H1 (cell line): ENCODE data around the gene DNAJB5. TPM values are rescaled to one million over a fixed set of nuclear protein-coding genes. Genes with fewer than 3 reads are reported as not detected.

Experiments used
- CTCF ChIA-PET: fragments of 300-600 bp; sonication (Branson Sonifier 250); formaldehyde crosslinking; loops from one replicate; lab custom pipeline; 2021; ENCODE audit not compliant: partially characterized antibody; lab: Charles Lee
- POLR2A ChIA-PET: fragments of 300-600 bp; sonication (Branson Sonifier 250); formaldehyde crosslinking; loops from one replicate; lab custom pipeline; 2021; ENCODE audit warnings: inconsistent platforms; ENCODE audit not compliant: partially characterized antibody; lab: Charles Lee
- DNase-seq, 2 experiments: peaks; one replicate each; pipeline versions ENCODE4 v3.0.0 to v3.0.0-alpha.2; 2010 to 2022; ENCODE audit warnings: low spot score in 2 of 2, low read depth in 1 of 2, mixed read lengths in 1 of 2
- FAIRE-seq: peaks from 2 replicates; lab custom pipeline; 2011; peaks lifted over from hg19 to GRCh38; lab: Jason Lieb, UNC
- H2AFZ ChIP-seq: 2 replicates; pipeline ENCODE4 v1.8.1; 2012; ENCODE audit warnings: low read length, inconsistent platforms
- H2AK5ac ChIP-seq: 2 replicates; pipeline ENCODE4 v1.6.1; 2013; ENCODE audit warnings: low read depth, low read length
- H2BK120ac ChIP-seq: replicated peaks from 2 replicates; pipeline ENCODE3; 2013; ENCODE audit warnings: low read depth, low read length, inconsistent platforms
- H2BK12ac ChIP-seq: 2 replicates; pipeline ENCODE4 v1.6.1; 2013; ENCODE audit warnings: low read depth, low read length
- H2BK15ac ChIP-seq: 2 replicates; pipeline ENCODE4 v1.6.1; 2013; ENCODE audit warnings: low read length
- H2BK20ac ChIP-seq: 2 replicates; pipeline ENCODE4 v1.6.1; 2013; ENCODE audit warnings: low read length
- H2BK5ac ChIP-seq: 2 replicates; pipeline ENCODE4 v1.6.1; 2013; ENCODE audit warnings: low read depth, low read length
- H3K14ac ChIP-seq: 2 replicates; pipeline ENCODE4 v1.6.1; 2013; ENCODE audit warnings: inconsistent platforms; ENCODE audit not compliant: insufficient read length
- H3K18ac ChIP-seq: 2 replicates; pipeline ENCODE4 v1.6.1; 2013; ENCODE audit warnings: low read length; ENCODE audit errors: extremely low read depth
- H3K23ac ChIP-seq: 2 replicates; pipeline ENCODE4 v1.6.1; 2013; ENCODE audit warnings: inconsistent platforms; ENCODE audit not compliant: insufficient read length
- H3K23me2 ChIP-seq: 2 replicates; pipeline ENCODE4 v1.6.1; 2013; ENCODE audit warnings: low read depth, low read length
- H3K27ac ChIP-seq: 2 replicates; pipeline ENCODE4 v1.6.1; 2011; ENCODE audit warnings: low read depth, low read length, inconsistent platforms
- H3K27me3 ChIP-seq, 4 experiments: replicated peaks in 1 of 4; 1 replicate in 1 of 4; 2 replicates in 3 of 4; pipeline versions ENCODE4 v1.6.1 to v1.8.1; 2011 to 2013; ENCODE audit warnings: low read length in 3 of 4, mild to moderate bottlenecking in 3 of 4, inconsistent platforms in 2 of 4, mixed read lengths in 2 of 4, moderate library complexity in 1 of 4; ENCODE audit not compliant: control insufficient read depth in 3 of 4, insufficient read depth in 3 of 4; ENCODE audit errors: extremely low read depth in 1 of 4
- H3K36me3 ChIP-seq, 4 experiments: 2 replicates each; pipeline versions ENCODE4 v1.6.1 to v1.8.1; 2011 to 2013; ENCODE audit warnings: mild to moderate bottlenecking in 4 of 4, low read length in 3 of 4, moderate library complexity in 2 of 4, control low read depth in 1 of 4, inconsistent platforms in 1 of 4; ENCODE audit not compliant: insufficient read depth in 4 of 4, control insufficient read depth in 2 of 4
- H3K4ac ChIP-seq: replicated peaks from 2 replicates; pipeline ENCODE3; 2013; ENCODE audit warnings: low read length, low read depth, mixed read lengths, inconsistent platforms; ENCODE audit not compliant: insufficient read length
- H3K4me1 ChIP-seq, 4 experiments: replicated peaks in 1 of 4; 1 replicate in 1 of 4; 2 replicates in 3 of 4; pipeline versions ENCODE4 v1.6.1 to v1.8.1; 2011 to 2013; ENCODE audit warnings: low read length in 3 of 4, inconsistent platforms in 2 of 4, mixed read lengths in 1 of 4; ENCODE audit not compliant: insufficient read depth in 4 of 4, control insufficient read depth in 3 of 4
- H3K4me2 ChIP-seq, 2 experiments: 2 replicates each; pipeline versions ENCODE4 v1.6.1 to v1.8.1; 2011 to 2013; ENCODE audit warnings: low read depth in 2 of 2, low read length in 2 of 2, control low read depth in 1 of 2, inconsistent platforms in 1 of 2, mild to moderate bottlenecking in 1 of 2; ENCODE audit not compliant: insufficient read depth in 1 of 2
- H3K4me3 ChIP-seq, 4 experiments: fragments of 200-600, 300-600 bp in 1 of 4; sonication (generic), shearing (Covaris generic), sonication (Bioruptor Twin) in 1 of 4; 2 replicates each; pipeline versions ENCODE4 v1.5.1 to v1.8.1; 2011 to 2016; ENCODE audit warnings: low read length in 4 of 4, low read depth in 3 of 4, control low read depth in 2 of 4, inconsistent platforms in 2 of 4, mild to moderate bottlenecking in 2 of 4, mixed read lengths in 1 of 4, moderate library complexity in 1 of 4; ENCODE audit not compliant: insufficient read depth in 2 of 4; ENCODE audit errors: extremely low read depth in 1 of 4
- H3K56ac ChIP-seq: replicated peaks from 2 replicates; pipeline ENCODE3; 2013; ENCODE audit warnings: low read depth, mild to moderate bottlenecking, mixed read lengths, low read length, inconsistent platforms; ENCODE audit not compliant: insufficient read length
- H3K79me1 ChIP-seq: 2 replicates; pipeline ENCODE4 v1.6.1; 2013; ENCODE audit warnings: low read depth, low read length, control low read depth
- H3K79me2 ChIP-seq, 2 experiments: 2 replicates each; pipeline versions ENCODE4 v1.6.1 to v1.8.1; 2012 to 2013; ENCODE audit warnings: low read length in 2 of 2, mild to moderate bottlenecking in 2 of 2, inconsistent platforms in 1 of 2; ENCODE audit not compliant: insufficient read depth in 2 of 2, control insufficient read depth in 1 of 2
- H3K9ac ChIP-seq, 4 experiments: replicated peaks in 1 of 4; 1 replicate in 1 of 4; 2 replicates in 3 of 4; pipeline versions ENCODE4 v1.6.1 to v1.8.1; 2011 to 2013; ENCODE audit warnings: low read depth in 3 of 4, low read length in 3 of 4, control low read depth in 2 of 4, mild to moderate bottlenecking in 2 of 4, moderate library complexity in 2 of 4, inconsistent platforms in 1 of 4; ENCODE audit errors: extremely low read depth in 1 of 4
- H3K9me3 ChIP-seq, 2 experiments: 2 replicates each; pipeline versions ENCODE4 v1.6.1 to v1.8.1; 2012 to 2013; ENCODE audit warnings: mild to moderate bottlenecking in 2 of 2, moderate library complexity in 2 of 2, control low read depth in 1 of 2, inconsistent platforms in 1 of 2, low read depth in 1 of 2, low read length in 1 of 2, mixed read lengths in 1 of 2; ENCODE audit not compliant: insufficient read depth in 2 of 2
- H4K20me1 ChIP-seq, 2 experiments: replicated peaks in 1 of 2; 2 replicates each; pipeline versions ENCODE3 to v1.8.1; 2011 to 2013; ENCODE audit warnings: inconsistent platforms in 2 of 2, low read length in 2 of 2, mild to moderate bottlenecking in 1 of 2; ENCODE audit not compliant: insufficient read depth in 2 of 2, control insufficient read depth in 1 of 2
- H4K5ac ChIP-seq: 2 replicates; pipeline ENCODE4 v1.6.1; 2013; ENCODE audit warnings: low read length, low read depth, mixed read lengths, inconsistent platforms; ENCODE audit not compliant: insufficient read length
- H4K8ac ChIP-seq: 2 replicates; pipeline ENCODE4 v1.8.0; 2013; ENCODE audit warnings: mild to moderate bottlenecking, moderate library complexity, low read length, inconsistent platforms; ENCODE audit not compliant: insufficient read depth; ENCODE audit errors: extremely low read depth
- H4K91ac ChIP-seq: replicated peaks from 2 replicates; pipeline ENCODE3; 2013; ENCODE audit warnings: low read length, mixed read lengths, inconsistent platforms; ENCODE audit not compliant: insufficient read length
- BCL11A ChIP-seq, 2 experiments: IDR thresholded peaks; one replicate each; pipeline ENCODE4 v1.6.1; 2011; ENCODE audit warnings: low read depth in 2 of 2, low read length in 2 of 2, mild to moderate bottlenecking in 2 of 2
- CHD2 ChIP-seq: IDR thresholded peaks from 2 replicates; pipeline ENCODE4 v1.6.1; 2012; ENCODE audit warnings: low read length, improper control_type of control experiment
- KDM4A ChIP-seq: IDR thresholded peaks from one replicate; pipeline ENCODE4 v1.7.1; 2012; ENCODE audit warnings: low read depth, mild to moderate bottlenecking, moderate library complexity, low read length, inconsistent platforms; ENCODE audit not compliant: severe bottlenecking
- POLR2A ChIP-seq, 2 experiments: IDR thresholded peaks; 1 replicate in 1 of 2; 2 replicates in 1 of 2; pipeline ENCODE4 v1.6.1; 2011; ENCODE audit warnings: low read depth in 2 of 2, low read length in 2 of 2, mild to moderate bottlenecking in 2 of 2; ENCODE audit errors: control extremely low read depth in 1 of 2
- RBBP5 ChIP-seq: IDR thresholded peaks from 2 replicates; pipeline ENCODE4 v1.7.1; 2012; ENCODE audit warnings: low read depth, mild to moderate bottlenecking, inconsistent platforms, low read length, moderate library complexity, borderline replicate concordance
- RFX5 ChIP-seq: IDR thresholded peaks from 2 replicates; pipeline ENCODE4 v1.6.1; 2011; ENCODE audit warnings: low read depth, low read length, improper control_type of control experiment, borderline replicate concordance
- SIN3A ChIP-seq, 2 experiments: IDR thresholded peaks in 1 of 2; conservative IDR thresholded peaks in 1 of 2; 2 replicates each; pipeline ENCODE4 v1.6.1; 2011 to 2012; ENCODE audit warnings: low read length in 2 of 2, improper control_type of control experiment in 1 of 2, low read depth in 1 of 2, mild to moderate bottlenecking in 1 of 2
- SP2 ChIP-seq: IDR thresholded peaks from 2 replicates; pipeline ENCODE4 v1.6.1; 2012; ENCODE audit warnings: mild to moderate bottlenecking, low read length, inconsistent platforms
- SRF ChIP-seq: IDR thresholded peaks from 2 replicates; pipeline ENCODE4 v1.6.1; 2011; ENCODE audit warnings: mild to moderate bottlenecking, low read depth, low read length, moderate library complexity
- SUZ12 ChIP-seq: fragments of 200-600 bp; sonication (generic); IDR thresholded peaks from 2 replicates; pipeline ENCODE4 v1.6.1; 2012; ENCODE audit warnings: mild to moderate bottlenecking, inconsistent platforms, low read length, moderate library complexity, mixed read lengths
- TEAD4 ChIP-seq: IDR thresholded peaks from 2 replicates; pipeline ENCODE4 v1.6.1; 2012; ENCODE audit warnings: low read depth, low read length, inconsistent platforms, mixed read lengths
- WGBS, 2 experiments: shearing (Covaris generic) in 1 of 2; methylation state at CpG; one replicate each; pipeline versions ENCODE4 v1.1.6 to v1.1.7; 2013 to 2015; ENCODE audit warnings: low lambda C conversion rate in 2 of 2, mixed read lengths in 2 of 2, inconsistent platforms in 1 of 2, low coverage in 1 of 2, missing lambda C conversion rate in 1 of 2; ENCODE audit not compliant: insufficient replicate concordance in 2 of 2, insufficient coverage in 1 of 2, insufficient read length in 1 of 2; ENCODE audit errors: extremely low coverage in 1 of 2, missing lambda C conversion rate in 1 of 2; 5-methylcytosine and 5-hydroxymethylcytosine counted together
- polyA plus RNA-seq, 7 experiments: library from polyadenylated mRNA; depleted of rRNA in 3 of 7; stranded (reverse) in 5 of 7; unstranded in 2 of 7; fragments of >200 nt in 5 of 7; fragments of 200-250 nt in 2 of 7; gene quantifications; 1 replicate in 5 of 7; 2 replicates in 1 of 7; 4 replicates in 1 of 7; pipeline versions ENCODE4 v1.2.1 to v1.2.3, GENCODE V29; 2011 to 2013; ENCODE audit warnings: missing spikeins in 2 of 7, mixed read lengths in 2 of 7
- total RNA-seq: library from RNA; stranded (reverse); fragmentation: NEBNext Ultra II Directional; extraction: Animal tissue kit (Norgen Biotek cat#: 25700); gene quantifications from 2 replicates; pipeline ENCODE4 v1.2.1, GENCODE V29; 2021
- TF ChIP-seq, protein P1 (sequence below): IDR thresholded peaks from 2 replicates; pipeline ENCODE4 v1.6.1; 2011; ENCODE audit warnings: low read depth, mild to moderate bottlenecking, low read length; ENCODE audit not compliant: insufficient read depth

DNAJB5 gene
- total and polyA plus RNA-seq, 2 of the 8 experiments (the other 6 are each of a cell fraction or from before 2014, with no cell fraction given): 25.0 to 34.1 TPM

DNA sequence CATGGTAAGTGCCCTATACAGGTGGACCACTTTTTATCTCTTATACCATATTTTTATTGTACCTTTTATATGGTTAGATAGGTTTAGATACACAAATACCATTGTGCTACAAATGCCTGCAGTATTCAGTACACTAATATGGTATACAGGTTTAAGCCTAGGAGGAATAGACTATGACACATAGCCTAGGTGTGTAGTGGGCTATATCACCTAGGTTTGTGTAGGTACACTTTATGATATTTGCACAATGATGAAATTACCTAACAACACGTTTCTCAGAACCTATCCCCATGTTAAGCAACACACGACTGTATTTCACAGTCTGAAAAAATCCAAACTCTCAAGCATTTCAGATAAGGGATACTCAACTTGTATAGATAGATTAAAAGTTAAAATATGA is 41.1 kb upstream of the DNAJB5 start:
- 94% methylated on average over 2 of the region's 2 CpGs; no CpG with 5 or more reads in 1 of the 2 experiments for WGBS, 2 experiments
- Histone ChIP-seq H3K27me3 (no peaks in the 10 kb centered on the region; a peak in 1 of 7 replicates), H2AFZ (no peak overlapping the region), H3K79me2 (no peaks in the 10 kb centered on the region), H3K36me3 (no peaks in the 10 kb centered on the region), H3K56ac (no peak overlapping the region), H3K9ac (no peak overlapping the region), H2BK15ac (no peak overlapping the region), H3K4me1 (no peaks in the 10 kb centered on the region), H3K79me1 (no peaks in the 10 kb centered on the region), H4K20me1 (no peaks in the 10 kb centered on the region), H3K4ac (no peak overlapping the region), H4K91ac (no peak overlapping the region), H4K5ac (no peak overlapping the region), H3K4me2 (no peak overlapping the region), H3K27ac (no peak overlapping the region), H2BK20ac (no peak overlapping the region), H2BK12ac (no peak overlapping the region), H3K23ac (no peak overlapping the region), H2BK5ac (no peak overlapping the region), H2BK120ac (no peak overlapping the region), H3K14ac (no peak overlapping the region), H4K8ac (no peak overlapping the region), H3K9me3 (no peaks in the 10 kb centered on the region), H2AK5ac (no peak overlapping the region), H3K23me2 (no peaks in the 10 kb centered on the region), H3K18ac (no peak overlapping the region), H3K4me3 (no peak overlapping the region)
- CTCF ChIA-PET: interaction anchor here (3.1 kb wide), 1 partner anchor 49 kb away, joined by 10 read pairs; no protein-coding TSS in a partner anchor
- DNase-seq: no peak
- no peak for FAIRE-seq
- POLR2A ChIA-PET: no interaction called here
- no peak for TF ChIP-seq RBBP5
- TF ChIP-seq SIN3A (conservative IDR thresholded peaks at IDR 0.05 in 1 of 2, IDR thresholded peaks at IDR 0.05 in 1 of 2; ENCODE audit: low read depth in 1 of 2, low read length in 2 of 2): no peak
- TF ChIP-seq SUZ12: no peak
- no peak for TF ChIP-seq SP2
- no peak for TF ChIP-seq CHD2
- no peak for TF ChIP-seq BCL11A (IDR thresholded peaks at IDR 0.05; ENCODE audit: low read depth in 2 of 2, low read length in 2 of 2)
- no peak for TF ChIP-seq SRF
- TF ChIP-seq, protein P1, sequence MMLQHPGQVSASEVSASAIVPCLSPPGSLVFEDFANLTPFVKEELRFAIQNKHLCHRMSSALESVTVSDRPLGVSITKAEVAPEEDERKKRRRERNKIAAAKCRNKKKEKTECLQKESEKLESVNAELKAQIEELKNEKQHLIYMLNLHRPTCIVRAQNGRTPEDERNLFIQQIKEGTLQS: no peak
- TF ChIP-seq TEAD4: no peak
- no peak for TF ChIP-seq KDM4A
- TF ChIP-seq POLR2A (IDR thresholded peaks at IDR 0.05; ENCODE audit: control extremely low read depth in 1 of 2, low read depth in 2 of 2, low read length in 2 of 2): no peak
- no peak for TF ChIP-seq RFX5
